ENCODE results near the gene IGFBP4. TPM values are rescaled to one million over a fixed set of nuclear protein-coding genes. Genes with fewer than 3 reads are reported as not detected.
"Not testable (repeated sequence)": the region's sequence is repeated elsewhere in the genome, so short reads cannot be mapped to it uniquely, and the experiment has no call there.

The IGFBP4 gene
- polyA plus RNA-seq (ENCODE audit: insufficient read length), result 240 TPM

DNA sequence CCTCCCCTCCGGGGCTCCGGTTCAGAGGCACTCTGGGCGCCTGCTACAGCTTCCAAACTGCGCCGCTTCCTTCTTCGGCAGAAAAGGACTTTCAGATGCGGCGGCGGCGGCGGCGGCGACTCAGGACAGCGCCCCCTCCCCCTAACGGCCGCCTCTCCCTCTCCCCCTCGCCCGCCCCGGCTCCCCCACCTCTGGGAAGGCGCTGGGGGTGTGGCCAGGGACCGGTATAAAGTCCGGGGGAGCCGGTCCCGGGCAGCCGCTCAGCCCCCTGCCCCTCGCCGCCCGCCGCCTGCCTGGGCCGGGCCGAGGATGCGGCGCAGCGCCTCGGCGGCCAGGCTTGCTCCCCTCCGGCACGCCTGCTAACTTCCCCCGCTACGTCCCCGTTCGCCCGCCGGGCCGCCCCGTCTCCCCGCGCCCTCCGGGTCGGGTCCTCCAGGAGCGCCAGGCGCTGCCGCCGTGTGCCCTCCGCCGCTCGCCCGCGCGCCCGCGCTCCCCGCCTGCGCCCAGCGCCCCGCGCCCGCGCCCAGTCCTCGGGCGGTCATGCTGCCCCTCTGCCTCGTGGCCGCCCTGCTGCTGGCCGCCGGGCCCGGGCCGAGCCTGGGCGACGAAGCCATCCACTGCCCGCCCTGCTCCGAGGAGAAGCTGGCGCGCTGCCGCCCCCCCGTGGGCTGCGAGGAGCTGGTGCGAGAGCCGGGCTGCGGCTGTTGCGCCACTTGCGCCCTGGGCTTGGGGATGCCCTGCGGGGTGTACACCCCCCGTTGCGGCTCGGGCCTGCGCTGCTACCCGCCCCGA lies at the start of gene IGFBP4:
Gene IGFBP4 (plus strand): TSS at position 255 of the 792 bp plus-strand sequence. CDS start 286 bp downstream, at position 541.
- DNase-seq, result peak; percentile 84

- peak; percentile 44 for DNase-seq
Observed at GRCh38 chr17:40399185-40399584, 44.1 kb upstream of the IGFBP4 start.

DNA sequence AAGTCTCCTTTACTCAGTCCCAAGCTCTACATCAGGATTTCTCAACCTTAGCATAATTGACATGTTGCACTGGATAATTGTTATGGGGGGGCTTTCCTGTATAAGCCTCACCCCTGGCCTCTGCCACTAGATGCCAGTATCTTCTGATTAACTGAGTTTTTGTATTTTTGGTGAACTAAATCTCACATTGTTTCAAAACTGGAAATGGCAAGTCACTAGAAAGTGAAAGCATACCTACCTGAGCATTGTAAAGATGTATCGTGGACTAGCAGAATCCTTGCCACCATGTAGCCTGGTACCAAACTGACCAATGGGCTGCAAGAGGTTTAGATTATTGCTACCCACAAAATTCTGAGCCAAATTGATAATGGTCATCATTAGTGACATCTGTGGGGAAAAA lies 40.6 kb upstream of the IGFBP4 start:
- DNase-seq, result no peak

DNA sequence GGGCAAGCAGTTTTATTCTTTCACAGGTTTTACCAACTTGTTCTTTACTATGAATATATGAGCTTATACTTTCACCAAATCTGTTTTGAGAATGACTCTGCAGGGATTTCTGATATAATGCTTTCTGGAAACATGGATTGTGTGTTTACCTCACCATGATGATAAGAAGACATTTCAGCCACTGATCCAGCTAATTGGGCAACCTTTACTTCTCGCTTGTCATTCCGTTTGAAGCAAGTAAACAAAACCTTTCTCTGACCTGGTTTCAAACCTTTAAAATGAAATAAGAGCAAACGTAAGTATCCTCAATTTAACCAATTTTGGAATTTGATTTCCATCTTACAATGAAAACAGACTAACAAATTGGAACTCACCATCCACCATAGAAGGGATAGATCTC lies 39.2 kb upstream of the IGFBP4 start:
- no peak for DNase-seq

DNA sequence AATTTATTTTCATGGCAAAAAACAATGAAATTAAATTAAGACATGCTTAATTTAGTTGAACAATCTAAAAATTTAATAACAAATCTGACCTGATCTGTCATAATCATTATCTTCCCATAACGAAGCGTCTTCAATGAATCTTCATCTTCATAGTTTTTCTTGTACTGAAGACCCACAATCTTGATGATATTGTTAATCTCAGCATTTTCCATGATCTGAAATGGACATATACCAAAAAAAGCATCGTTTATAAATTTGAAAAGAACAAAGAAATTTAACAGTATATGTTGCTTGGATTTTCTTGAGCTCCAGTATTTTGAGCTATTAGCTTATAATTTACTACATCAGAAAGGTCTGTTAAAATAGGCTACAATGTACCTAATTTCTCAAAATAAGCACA lies 35.8 kb upstream of the IGFBP4 start:
- no peak for DNase-seq

GRCh38 chr17:40409540-40409939 lies 33.7 kb upstream of the IGFBP4 start:
- DNase-seq, result not testable (repeated sequence)

- DNase-seq, result no peak
Observed at GRCh38 chr17:40410082-40410481, 33.2 kb upstream of the IGFBP4 start.

- no peak for DNase-seq
Observed at GRCh38 chr17:40411821-40412220, 31.4 kb upstream of the IGFBP4 start.

DNA sequence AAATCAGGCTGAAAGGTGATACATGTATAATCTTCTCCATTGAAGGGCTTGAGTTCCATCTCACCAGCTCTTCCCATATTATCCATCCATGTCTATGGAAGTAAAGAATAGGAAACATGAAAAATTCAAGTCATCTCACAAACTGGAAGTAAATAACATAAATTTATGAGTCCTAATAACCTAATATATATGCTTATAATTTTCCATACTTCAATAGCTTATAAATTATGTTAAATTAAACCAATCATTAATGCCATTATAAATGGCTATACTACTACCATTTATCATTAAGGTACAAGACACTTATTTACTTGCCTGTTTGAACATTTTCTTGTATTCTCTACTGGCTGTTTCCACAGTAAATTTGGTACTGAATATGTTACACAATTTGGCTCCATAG lies 30.4 kb upstream of the IGFBP4 start:
- DNase-seq, result no peak

DNA sequence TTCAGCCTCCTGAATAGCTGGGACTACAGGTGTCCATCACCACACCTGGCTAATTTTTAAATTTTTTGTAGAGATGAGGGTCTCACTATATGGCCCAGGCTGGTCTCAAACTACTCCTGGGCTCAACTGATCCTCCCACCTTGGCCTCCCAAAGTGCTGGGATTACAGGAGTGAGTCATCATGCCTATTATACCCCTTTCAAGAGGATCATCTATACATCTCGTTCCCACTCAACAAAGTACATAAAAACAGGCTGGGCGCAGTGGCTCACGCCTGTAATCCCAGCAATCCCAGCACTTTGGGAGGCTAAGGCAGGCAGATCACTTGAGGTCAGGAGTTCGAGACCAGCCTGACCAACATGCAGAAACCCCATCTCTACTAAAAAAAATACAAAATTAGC lies 28.9 kb upstream of the IGFBP4 start:
- not testable (repeated sequence) for DNase-seq

DNA sequence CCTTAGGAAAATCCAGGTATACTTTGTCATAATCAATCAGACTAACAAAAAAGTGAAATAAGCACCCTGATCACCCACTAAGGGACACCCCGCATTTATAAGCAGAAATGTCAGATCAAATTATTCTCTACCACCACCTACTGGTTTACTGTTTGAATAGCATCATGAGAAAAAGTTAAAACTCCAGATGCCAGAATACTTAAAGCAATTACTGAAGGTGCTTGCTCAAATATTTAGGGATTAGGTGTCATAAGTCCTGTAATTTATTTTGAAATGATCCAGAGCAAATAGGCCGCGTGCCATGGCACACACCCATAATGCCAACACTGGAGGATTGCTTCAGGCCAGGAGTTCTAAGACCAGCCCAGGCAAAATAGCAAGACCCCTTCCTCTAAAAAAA lies 27.9 kb upstream of the IGFBP4 start:
- DNase-seq, result no peak

GRCh38 chr17:40416671-40417070 lies 26.6 kb upstream of the IGFBP4 start:
- DNase-seq, result no peak

DNA sequence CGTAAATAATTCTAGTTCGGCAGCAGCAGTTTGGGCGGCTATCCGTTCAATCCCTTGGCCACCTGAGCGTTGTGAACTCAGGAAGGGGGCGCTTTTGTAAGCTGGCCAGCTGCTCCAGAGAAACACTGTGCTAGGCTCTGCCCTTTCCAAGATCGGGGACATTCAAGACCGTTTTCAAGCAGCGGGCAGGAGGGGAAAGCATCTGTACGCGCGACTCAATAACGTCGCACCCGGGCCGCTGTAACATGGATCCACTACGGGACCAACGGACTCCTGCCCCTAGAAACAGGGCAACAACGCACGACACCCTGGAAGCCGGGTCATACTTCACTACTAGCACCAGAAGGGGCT lies 26.0 kb upstream of the IGFBP4 start:
- no peak for DNase-seq

DNA sequence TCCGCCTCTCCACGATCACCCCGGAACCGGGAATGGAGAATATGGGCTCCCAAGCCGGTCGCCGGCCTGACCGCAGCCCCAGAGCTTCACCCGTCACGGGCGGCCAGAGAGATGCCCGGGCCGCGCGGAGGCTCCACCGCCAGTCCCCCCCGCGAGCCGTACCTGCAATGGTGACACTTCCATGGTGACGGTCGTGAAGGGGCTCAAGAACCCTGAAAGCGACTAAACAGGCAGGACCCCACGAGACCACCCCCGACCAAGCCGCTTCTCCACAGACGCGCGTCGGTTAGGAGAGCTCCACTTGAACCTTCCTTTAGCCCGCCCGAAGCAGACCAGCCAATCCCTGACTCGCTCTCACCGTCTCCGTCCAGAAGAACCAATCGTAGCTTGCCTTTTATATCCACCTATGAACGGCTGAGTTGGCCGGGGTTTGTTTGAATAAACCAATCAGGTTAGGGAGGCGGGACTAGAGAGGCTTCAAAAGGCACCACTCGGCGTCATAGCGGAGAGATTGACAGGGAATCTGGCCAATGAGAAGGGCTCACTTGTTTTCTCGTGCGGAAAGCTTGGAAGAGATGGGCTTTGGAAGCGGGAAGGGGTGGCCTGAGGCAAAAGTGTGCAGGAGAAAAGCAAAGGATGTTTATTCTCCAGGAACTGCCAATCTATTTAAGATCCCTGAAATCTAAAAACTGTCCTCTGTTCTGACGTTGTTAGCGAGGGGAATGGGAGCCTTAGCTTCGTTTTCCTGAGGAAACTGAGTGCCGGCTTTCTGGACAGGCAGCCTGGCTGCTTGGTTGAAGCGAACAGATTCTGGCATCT lies 25.4 kb upstream of the IGFBP4 start, which contains the start of gene TOP2A:
Gene TOP2A (minus strand): TSS at position 288 of the 819 bp plus-strand sequence. CDS start 105 bp downstream, at position 183.
- peak; percentile 100 for DNase-seq

GRCh38 chr17:40418428-40418706 lies 24.9 kb upstream of the IGFBP4 start:
- no peak for DNase-seq

DNA sequence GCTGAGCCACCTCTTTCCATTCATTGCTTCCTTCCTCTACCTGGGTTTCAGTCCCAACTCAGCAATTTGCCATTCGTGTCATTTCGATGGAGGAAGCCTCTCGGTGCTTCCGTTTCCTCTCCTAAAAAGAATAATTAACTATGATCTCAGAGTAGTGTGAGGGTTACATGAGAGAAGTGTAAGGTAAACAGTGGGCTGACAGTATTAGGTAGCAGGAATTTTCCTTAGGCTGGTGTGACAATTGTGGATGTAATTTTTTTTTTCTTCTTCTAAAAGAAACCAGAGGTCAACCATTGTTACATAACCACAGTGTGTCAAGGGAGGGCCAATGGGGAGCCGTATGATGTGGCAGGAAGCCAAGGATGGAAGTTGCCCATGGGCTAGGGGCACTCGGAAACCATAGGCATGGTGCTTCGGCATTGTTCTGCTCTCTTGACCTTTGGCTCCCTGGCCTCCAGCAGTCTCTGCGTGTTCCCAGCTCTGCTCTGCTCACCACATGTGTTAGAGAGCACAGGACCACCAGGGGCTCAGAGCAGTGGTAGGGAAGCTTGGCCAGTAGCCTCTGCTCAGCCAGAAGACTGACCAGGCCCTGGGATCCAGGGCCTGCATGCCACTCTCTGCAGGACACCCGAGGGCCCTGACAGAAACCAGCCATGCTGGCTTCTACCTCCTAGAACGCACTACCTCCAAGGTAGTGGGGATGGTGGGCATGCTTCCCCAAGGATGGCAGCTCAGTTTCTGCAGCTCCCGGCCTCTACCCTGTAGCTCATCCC lies 23.5 kb upstream of the IGFBP4 start:
- no peak for DNase-seq

GRCh38 chr17:40422990-40423633 lies 20.1 kb upstream of the IGFBP4 start:
- no peak for DNase-seq

DNA sequence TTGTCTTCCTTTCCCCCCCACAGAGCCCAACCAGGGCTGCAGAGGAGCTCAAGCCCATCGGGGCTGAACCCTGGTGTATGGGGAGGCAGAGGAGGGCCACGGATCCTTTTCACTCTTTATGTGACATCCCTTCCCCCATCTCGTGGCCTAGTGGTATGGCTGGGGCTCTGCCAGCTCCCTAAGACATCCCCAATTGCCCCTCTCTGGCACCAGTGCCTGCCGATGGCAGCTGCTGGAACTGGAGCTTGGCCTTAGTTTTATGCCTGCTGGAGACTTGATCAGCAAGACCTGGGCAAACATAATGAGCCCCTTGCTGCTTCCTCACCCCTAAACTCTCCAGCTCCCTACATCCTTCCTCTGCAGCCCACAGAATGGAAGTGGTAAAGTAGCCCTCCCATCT lies 17.5 kb upstream of the IGFBP4 start:
- DNase-seq, result no peak

- no peak for DNase-seq
Observed at GRCh38 chr17:40427002-40427491, 16.2 kb upstream of the IGFBP4 start.

GRCh38 chr17:40430272-40431230 lies 12.7 kb upstream of the IGFBP4 start:
- no peak for DNase-seq

DNA sequence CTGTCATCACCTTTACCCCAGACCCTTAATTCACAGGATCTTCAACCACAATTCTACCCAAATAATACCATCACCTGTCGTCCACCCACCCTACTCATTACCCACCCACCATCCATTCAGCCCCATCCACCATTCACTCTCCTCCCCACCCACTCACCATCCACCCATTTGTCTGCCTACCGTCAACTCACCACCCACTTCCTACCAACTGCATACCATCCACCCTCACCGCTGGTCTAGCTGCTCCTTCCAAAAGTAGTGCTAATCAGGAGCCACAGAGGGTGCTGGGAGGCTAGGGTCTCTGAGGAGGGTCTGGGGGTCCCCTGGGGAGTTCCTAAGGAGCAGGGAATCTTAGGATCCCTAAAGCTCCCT lies 12.0 kb upstream of the IGFBP4 start:
- DNase-seq, result no peak

Measured in hindlimb muscle (tissue), 1 donor.